VCaP (cell line): ENCODE measurements around the gene CSPG4.
"Not testable (repeated sequence)": the region's sequence is repeated elsewhere in the genome, so short reads cannot be mapped to it uniquely, and the experiment has no call there.

ENCODE experiments used
- H3K27ac ChIP-seq: fragments of 450-650 bp; 2 replicates; pipeline ENCODE4 v1.5.1; 2017
- TF ChIP-seq, protein P1 (sequence below): fragments of 450-650 bp; conservative IDR thresholded peaks from 2 replicates; pipeline ENCODE4 v1.5.1; 2017; ENCODE audit warnings: mild to moderate bottlenecking, moderate library complexity

CSPG4 gene

DNA sequence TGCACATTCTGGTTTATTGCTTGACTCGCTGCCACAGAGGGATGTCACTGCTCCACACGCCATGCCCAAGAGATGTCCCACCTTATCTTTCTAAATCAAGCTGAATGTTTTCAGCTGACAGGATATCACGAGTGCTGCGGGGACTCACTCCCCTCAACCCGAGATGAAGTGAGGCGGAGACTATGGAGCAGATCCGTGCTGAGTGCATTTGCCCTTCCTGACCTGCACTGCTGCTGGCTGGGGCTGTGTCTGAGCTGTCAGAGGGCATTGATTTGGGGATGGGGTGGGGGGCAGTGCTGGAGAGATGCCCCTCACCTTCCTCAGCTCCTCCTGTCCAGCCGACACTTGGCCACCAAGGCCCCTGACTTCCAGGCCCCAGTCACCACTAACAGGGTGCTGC, 40.5 kb upstream of the CSPG4 start:
- no peak overlapping the region for H3K27ac ChIP-seq
- TF ChIP-seq, protein P1, sequence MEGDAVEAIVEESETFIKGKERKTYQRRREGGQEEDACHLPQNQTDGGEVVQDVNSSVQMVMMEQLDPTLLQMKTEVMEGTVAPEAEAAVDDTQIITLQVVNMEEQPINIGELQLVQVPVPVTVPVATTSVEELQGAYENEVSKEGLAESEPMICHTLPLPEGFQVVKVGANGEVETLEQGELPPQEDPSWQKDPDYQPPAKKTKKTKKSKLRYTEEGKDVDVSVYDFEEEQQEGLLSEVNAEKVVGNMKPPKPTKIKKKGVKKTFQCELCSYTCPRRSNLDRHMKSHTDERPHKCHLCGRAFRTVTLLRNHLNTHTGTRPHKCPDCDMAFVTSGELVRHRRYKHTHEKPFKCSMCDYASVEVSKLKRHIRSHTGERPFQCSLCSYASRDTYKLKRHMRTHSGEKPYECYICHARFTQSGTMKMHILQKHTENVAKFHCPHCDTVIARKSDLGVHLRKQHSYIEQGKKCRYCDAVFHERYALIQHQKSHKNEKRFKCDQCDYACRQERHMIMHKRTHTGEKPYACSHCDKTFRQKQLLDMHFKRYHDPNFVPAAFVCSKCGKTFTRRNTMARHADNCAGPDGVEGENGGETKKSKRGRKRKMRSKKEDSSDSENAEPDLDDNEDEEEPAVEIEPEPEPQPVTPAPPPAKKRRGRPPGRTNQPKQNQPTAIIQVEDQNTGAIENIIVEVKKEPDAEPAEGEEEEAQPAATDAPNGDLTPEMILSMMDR = no peak

GRCh38 chr15:75751891-75752290, 39.2 kb upstream of the CSPG4 start:
- TF ChIP-seq, protein P1 = no peak
- H3K27ac ChIP-seq = no peak overlapping the region

GRCh38 chr15:75751116-75751875, 38.6 kb upstream of the CSPG4 start:
- TF ChIP-seq, protein P1 = no peak
- H3K27ac ChIP-seq = no peak overlapping the region

DNA sequence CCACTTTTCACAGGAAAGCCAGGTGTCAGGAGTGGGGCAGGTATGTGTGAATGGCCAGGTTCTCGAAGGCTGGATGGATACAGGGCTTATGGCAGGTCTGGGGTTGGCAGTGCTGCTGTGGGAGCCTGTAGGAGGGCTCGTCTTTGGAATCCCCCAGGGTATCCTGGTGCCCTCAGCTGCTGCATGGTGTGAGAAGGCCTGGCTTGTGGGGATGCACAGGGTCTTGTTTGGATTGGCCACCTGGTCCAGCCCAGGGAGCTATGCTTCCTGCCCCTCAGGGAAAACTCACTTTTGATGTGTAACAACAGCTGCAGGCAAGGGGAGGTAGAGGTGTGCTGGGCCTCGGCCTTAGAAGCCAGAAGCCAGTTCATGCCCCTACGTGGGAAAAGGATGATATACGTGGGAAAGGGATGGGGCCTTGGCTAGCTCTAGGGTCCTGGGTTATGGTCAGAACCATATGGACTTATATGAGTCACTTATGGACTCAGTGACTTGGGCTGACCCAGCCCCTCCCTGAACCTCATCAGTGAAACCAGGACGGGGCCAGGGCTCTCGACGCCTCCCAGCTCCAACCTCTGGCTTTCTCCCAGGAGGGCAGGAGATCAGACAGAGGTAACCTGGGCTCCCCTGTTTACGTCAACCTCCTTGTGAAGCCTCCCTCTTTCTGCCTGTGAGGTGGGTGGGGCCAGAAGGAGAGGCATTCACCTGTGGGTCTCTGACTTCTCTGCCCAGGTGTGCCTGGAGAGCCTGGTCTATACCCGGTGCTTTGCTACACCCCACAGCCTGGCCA, 37.8 kb upstream of the CSPG4 start:
- no peak overlapping the region for H3K27ac ChIP-seq
- TF ChIP-seq, protein P1 = no peak

DNA sequence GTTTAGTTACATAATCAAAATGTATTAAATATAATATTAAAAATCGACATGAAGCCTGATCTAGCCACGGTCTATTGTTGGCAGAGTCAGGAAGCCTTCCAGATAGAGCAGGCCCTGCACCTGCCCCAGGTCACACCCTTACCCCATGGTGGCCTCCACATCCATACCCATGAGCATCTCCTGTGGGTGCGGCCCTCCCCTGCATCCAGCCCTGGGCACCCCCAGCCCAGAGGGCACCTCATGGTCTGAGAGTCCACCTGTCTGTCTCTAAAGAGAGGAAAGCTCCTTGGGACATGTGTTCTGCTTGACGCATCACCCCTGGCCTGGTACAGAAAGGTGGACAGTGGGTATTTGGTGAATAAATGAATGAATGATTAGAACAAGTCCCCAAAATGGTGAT, 37.2 kb upstream of the CSPG4 start:
- TF ChIP-seq, protein P1 = no peak
- H3K27ac ChIP-seq = no peak overlapping the region

DNA sequence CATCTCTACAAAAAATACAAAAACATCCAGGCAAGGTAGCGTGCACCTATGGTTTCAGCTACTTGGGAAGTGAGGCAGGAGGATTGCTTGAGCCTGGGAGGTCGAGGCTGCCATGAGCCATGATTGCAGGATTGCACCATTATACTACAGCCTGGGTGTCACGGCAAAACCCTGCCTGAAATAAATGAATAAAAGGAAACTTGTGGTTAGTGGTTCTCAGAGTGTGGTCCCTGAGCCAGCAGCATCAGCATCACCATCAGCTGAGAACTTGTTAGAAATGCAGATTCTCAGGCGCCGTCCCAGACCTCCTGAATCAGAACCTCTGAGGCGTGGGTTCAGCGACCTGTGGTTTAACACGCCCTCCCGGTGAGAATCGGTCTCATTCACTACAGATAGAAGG, 36.2 kb upstream of the CSPG4 start:
- H3K27ac ChIP-seq = not testable (repeated sequence)

- not testable (repeated sequence) for H3K27ac ChIP-seq
Measured at GRCh38 chr15:75747121-75747520, 34.5 kb upstream of the CSPG4 start.

DNA sequence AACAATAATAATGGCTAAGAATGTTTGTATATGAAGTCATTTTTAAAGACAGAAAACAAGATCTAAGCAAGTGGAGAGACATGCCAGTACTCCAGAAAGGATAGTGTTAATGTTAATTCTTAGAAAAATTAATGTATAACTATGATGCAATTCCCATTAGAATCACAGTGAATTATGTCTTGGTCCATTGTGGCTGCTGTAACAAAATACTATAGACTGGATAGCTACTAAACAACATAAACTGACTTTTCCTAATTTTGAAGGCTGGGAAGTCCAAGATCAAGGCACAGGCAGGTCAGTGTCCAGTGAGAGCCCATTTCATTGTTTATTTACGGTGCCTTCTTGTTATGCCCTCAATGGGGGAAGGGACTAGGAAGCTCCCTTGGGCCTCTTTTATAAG, 32.7 kb upstream of the CSPG4 start:
- H3K27ac ChIP-seq = no peak overlapping the region
- TF ChIP-seq, protein P1 = no peak

GRCh38 chr15:75742346-75742745, 29.7 kb upstream of the CSPG4 start:
- not testable (repeated sequence) for H3K27ac ChIP-seq
